Osteoblast (primary cell): ENCODE results near the gene PLEKHA1. TPM values are rescaled to one million over a fixed set of nuclear protein-coding genes. Genes with fewer than 3 reads are reported as not detected.

ENCODE experiments used
- DNase-seq: peaks from one replicate; pipeline ENCODE4 v3.0.0; 2011; ENCODE audit warnings: low spot score, mixed read lengths; ENCODE audit not compliant: insufficient read length; ENCODE audit errors: missing footprints
- H2AFZ ChIP-seq: 2 replicates; pipeline ENCODE4 v1.6.0; 2011; ENCODE audit warnings: mild to moderate bottlenecking, low read length
- H3K27ac ChIP-seq: 2 replicates; pipeline ENCODE4 v1.5.1; 2011; ENCODE audit warnings: mild to moderate bottlenecking, low read depth, low read length, moderate library complexity
- H3K27me3 ChIP-seq: 2 replicates; pipeline ENCODE4 v1.6.0; 2012; ENCODE audit warnings: mild to moderate bottlenecking, control low read depth, inconsistent platforms, low read length, moderate library complexity; ENCODE audit not compliant: insufficient read depth
- H3K36me3 ChIP-seq: 2 replicates; pipeline ENCODE4 v1.5.1; 2011; ENCODE audit warnings: mild to moderate bottlenecking, low read length, control low read depth, moderate library complexity; ENCODE audit not compliant: insufficient read depth
- H3K4me1 ChIP-seq: 2 replicates; pipeline ENCODE4 v1.5.1; 2011; ENCODE audit warnings: mild to moderate bottlenecking, low read length, control low read depth, moderate library complexity; ENCODE audit not compliant: insufficient read depth
- H3K4me2 ChIP-seq: 2 replicates; pipeline ENCODE4 v1.6.0; 2011; ENCODE audit warnings: mild to moderate bottlenecking, low read length; ENCODE audit not compliant: insufficient read depth
- H3K4me3 ChIP-seq: fragments of 200-600 bp; sonication (generic); 3 replicates; pipeline ENCODE4 v1.5.1; 2012; ENCODE audit warnings: mild to moderate bottlenecking, low read length, inconsistent platforms; ENCODE audit not compliant: insufficient read depth
- H3K79me2 ChIP-seq: 2 replicates; pipeline ENCODE4 v1.6.0; 2012; ENCODE audit warnings: mild to moderate bottlenecking, low read length, control low read depth, inconsistent platforms; ENCODE audit not compliant: insufficient read depth
- H3K9me3 ChIP-seq: 2 replicates; pipeline ENCODE4 v1.5.1; 2011; ENCODE audit warnings: low read depth, low read length, control low read depth
- H4K20me1 ChIP-seq: 2 replicates; pipeline ENCODE4 v1.6.0; 2012; ENCODE audit warnings: mild to moderate bottlenecking, low read length, control low read depth; ENCODE audit not compliant: insufficient read depth
- total RNA-seq: library from RNA; depleted of rRNA; stranded (reverse); fragments of >200 nt; gene quantifications from 2 replicates; pipeline ENCODE4 v1.2.3, GENCODE V29; 2012
- TF ChIP-seq, protein P1 (sequence below): IDR thresholded peaks from 2 replicates; pipeline ENCODE4 v1.5.1; 2011; ENCODE audit warnings: mild to moderate bottlenecking, low read depth, low read length, moderate library complexity; ENCODE audit errors: extremely low read depth

PLEKHA1 gene
- total RNA-seq, 1 donor = 17.4 TPM

DNA sequence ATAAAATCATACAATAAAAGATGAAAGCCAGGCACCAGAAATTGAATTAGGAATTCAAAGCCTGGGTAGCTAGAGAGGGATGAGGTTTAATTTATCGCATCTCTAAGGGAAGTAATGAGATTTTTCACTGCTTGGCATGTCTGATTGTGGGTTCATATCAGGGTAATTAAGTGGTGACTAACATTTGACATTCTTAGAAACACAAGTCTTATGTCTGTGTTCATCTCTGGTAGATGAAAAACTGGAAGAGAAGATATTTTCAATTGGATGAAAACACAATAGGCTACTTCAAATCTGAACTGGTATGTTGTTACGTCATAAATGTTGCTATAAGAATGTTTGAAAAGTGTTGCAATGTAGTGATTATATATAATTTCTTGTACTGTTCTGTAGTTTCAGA, 43.2 kb downstream of the PLEKHA1 start:
- H4K20me1 ChIP-seq = no peaks in the 10 kb centered on the region
- H3K79me2 ChIP-seq = no peaks in the 10 kb centered on the region
- H3K4me1 ChIP-seq = peaks cover 34% of the 10 kb centered on the region
- no peaks in the 10 kb centered on the region for H3K36me3 ChIP-seq
- peak overlapping the region; percentile 57 for H3K27ac ChIP-seq
- TF ChIP-seq, protein P1, sequence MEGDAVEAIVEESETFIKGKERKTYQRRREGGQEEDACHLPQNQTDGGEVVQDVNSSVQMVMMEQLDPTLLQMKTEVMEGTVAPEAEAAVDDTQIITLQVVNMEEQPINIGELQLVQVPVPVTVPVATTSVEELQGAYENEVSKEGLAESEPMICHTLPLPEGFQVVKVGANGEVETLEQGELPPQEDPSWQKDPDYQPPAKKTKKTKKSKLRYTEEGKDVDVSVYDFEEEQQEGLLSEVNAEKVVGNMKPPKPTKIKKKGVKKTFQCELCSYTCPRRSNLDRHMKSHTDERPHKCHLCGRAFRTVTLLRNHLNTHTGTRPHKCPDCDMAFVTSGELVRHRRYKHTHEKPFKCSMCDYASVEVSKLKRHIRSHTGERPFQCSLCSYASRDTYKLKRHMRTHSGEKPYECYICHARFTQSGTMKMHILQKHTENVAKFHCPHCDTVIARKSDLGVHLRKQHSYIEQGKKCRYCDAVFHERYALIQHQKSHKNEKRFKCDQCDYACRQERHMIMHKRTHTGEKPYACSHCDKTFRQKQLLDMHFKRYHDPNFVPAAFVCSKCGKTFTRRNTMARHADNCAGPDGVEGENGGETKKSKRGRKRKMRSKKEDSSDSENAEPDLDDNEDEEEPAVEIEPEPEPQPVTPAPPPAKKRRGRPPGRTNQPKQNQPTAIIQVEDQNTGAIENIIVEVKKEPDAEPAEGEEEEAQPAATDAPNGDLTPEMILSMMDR = no peak
- H3K27me3 ChIP-seq = no peaks in the 10 kb centered on the region
- H3K9me3 ChIP-seq = no peaks in the 10 kb centered on the region
- no peak overlapping the region for H3K4me3 ChIP-seq
- H3K4me2 ChIP-seq = no peak overlapping the region
- no peak overlapping the region for H2AFZ ChIP-seq
- no peak for DNase-seq

DNA sequence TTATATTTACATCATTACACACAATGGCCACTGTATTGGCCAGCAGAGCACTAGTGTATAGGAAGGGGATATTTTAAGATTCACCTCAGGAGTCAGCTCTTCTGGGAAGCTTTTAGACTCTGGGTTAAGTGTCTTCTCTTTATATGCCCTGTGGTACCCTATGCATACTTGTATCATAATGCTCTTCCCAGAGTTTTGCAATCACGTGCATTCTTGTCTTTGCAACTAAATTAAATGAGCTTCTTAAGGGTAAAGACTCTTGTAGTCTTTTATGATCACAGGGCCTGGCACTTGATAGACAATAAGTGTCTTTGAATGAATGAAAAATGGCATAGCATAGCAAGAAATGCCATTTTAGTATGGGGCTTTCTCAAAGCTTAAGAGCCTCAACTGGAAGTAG, 44.5 kb downstream of the PLEKHA1 start:
- Histone ChIP-seq H2AFZ (no peak overlapping the region), H3K27me3 (no peaks in the 10 kb centered on the region), H3K4me3 (no peak overlapping the region), H3K27ac (no peak overlapping the region), H3K4me1 (peaks cover 34% of the 10 kb centered on the region), H3K79me2 (no peaks in the 10 kb centered on the region), H3K36me3 (no peaks in the 10 kb centered on the region), H3K9me3 (no peaks in the 10 kb centered on the region), H4K20me1 (no peaks in the 10 kb centered on the region), H3K4me2 (no peak overlapping the region)
- no peak for DNase-seq
- TF ChIP-seq, protein P1 = no peak

DNA sequence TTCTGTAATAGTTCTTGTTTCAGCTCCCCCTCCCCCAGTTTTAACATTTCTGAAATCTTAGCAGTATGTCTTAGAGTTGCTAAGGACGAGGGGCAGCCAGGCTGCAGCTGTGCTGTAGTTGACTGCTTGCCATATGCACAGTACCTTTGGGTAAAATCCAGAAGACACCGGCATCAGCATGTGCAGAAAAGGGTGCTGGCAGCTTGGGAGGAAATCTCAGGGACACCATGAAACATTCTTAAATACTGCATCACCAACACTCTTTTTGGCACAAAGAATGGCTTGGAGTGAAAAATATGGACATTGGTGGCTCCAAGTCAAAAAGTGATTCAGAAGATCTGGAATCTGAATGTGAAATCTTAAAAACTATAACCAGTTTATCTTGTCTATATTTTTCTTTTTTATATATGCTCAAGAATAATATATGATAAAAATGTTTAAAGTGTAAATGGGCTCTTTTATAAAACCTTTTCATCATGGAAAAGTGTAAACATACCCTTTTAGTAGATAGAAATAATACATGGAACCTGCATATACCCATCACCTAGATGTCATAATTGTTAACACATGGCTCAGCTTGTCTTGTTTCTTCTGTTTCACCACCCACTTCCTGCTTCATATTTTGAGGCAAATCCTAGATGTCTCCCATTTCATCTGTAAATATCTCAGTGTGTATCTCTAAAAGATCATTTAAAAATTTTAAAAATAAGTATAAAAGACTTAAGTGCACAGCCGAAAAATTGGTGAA, 45.5 kb downstream of the PLEKHA1 start:
- H3K36me3 ChIP-seq = no peaks in the 10 kb centered on the region
- H2AFZ ChIP-seq = no peak overlapping the region
- peak overlapping the region; percentile 48 for H3K27ac ChIP-seq
- no peaks in the 10 kb centered on the region for H3K27me3 ChIP-seq
- H3K4me1 ChIP-seq = peaks cover 34% of the 10 kb centered on the region
- TF ChIP-seq, protein P1 = no peak
- DNase-seq = no peak
- no peaks in the 10 kb centered on the region for H4K20me1 ChIP-seq
- peak overlapping the region; percentile 50 for H3K4me2 ChIP-seq
- H3K9me3 ChIP-seq = no peaks in the 10 kb centered on the region
- no peaks in the 10 kb centered on the region for H3K79me2 ChIP-seq
- no peak overlapping the region for H3K4me3 ChIP-seq

DNA sequence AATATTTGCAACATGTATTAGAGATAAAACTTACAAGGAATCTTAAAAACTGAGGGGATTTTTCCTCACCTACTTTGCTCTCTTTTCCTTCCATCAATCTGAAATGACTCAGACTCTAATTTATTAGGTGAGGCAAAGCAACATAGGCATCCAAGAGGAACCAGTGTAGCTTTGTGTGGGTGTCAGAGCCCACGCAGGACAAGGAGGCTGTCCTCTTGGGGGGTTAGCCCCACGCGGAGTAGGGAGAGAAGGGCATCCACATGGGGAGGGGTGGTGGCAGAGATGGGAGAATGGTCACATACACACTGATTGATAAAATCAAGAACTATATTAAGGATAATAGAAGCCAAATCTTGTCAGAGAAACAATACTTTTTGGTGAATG, 46.1 kb downstream of the PLEKHA1 start:
- no peak overlapping the region for H3K4me3 ChIP-seq
- DNase-seq = no peak
- H3K4me2 ChIP-seq = peak overlapping the region; percentile 50
- H3K27me3 ChIP-seq = no peaks in the 10 kb centered on the region
- no peaks in the 10 kb centered on the region for H4K20me1 ChIP-seq
- H2AFZ ChIP-seq = no peak overlapping the region
- H3K79me2 ChIP-seq = no peaks in the 10 kb centered on the region
- H3K4me1 ChIP-seq = peaks cover 34% of the 10 kb centered on the region
- peak overlapping the region; percentile 48 for H3K27ac ChIP-seq
- no peaks in the 10 kb centered on the region for H3K36me3 ChIP-seq
- TF ChIP-seq, protein P1 = no peak
- H3K9me3 ChIP-seq = no peaks in the 10 kb centered on the region
